Measurements from ENCODE around the gene GDPD4. TPM values are rescaled to one million over a fixed set of nuclear protein-coding genes. Genes with fewer than 3 reads are reported as not detected.

The GDPD4 gene
- total and polyA plus RNA-seq, 2 donors: 0.02 TPM; not detected in 1

DNA sequence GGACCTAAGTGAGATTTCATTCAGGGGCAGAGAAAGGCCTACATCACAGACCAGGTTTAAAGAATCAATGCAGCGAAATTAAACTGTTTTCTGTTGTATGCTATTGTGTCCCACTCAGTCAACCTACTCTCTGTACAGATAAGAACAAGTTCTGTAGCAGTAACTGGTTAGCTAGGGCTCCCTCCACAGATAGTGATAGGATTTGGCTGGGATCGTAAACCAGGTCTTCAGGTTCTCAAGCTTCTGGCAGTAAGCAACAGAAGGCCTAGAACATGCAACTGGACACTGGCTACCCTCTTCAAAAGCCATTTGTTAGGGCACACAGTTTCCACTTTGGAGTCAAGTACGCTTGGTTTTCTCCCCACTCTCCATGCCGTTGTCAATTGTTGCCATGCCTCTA, 69.2 kb downstream of the GDPD4 start:
- no peaks in the 10 kb centered on the region for H3K4me1 ChIP-seq (ENCODE audit: control insufficient read depth in 2 of 2, insufficient read depth in 2 of 2, low read length in 2 of 2)
- H3K36me3 ChIP-seq (ENCODE audit: control insufficient read depth in 2 of 2, insufficient read depth in 2 of 2, low read length in 1 of 2): no peaks in the 10 kb centered on the region
- no peak overlapping the region for H3K27ac ChIP-seq (ENCODE audit: low read depth in 1 of 2, low read length in 1 of 2)
- WGBS: 95% methylated on average over 4 of the region's 4 CpGs
- DNase-seq (ENCODE audit: low read depth in 6 of 9, low spot score in 9 of 9): no peak
- H3K4me3 ChIP-seq (ENCODE audit: low read length in 2 of 2): no peak overlapping the region
- H3K9me3 ChIP-seq (ENCODE audit: control insufficient read depth in 2 of 2, insufficient read depth in 1 of 2, low read length in 1 of 2): no peaks in the 10 kb centered on the region
- H3K27me3 ChIP-seq (ENCODE audit: control insufficient read depth in 2 of 2, insufficient read depth in 1 of 2, low read length in 1 of 2): no peaks in the 10 kb centered on the region

- H3K27me3 ChIP-seq (ENCODE audit: control insufficient read depth in 2 of 2, insufficient read depth in 1 of 2, low read length in 1 of 2): no peaks in the 10 kb centered on the region
- WGBS: 88% methylated on average over 1 of the region's 1 CpG
- H3K27ac ChIP-seq (ENCODE audit: low read depth in 1 of 2, low read length in 1 of 2): no peak overlapping the region
- no peak overlapping the region for H3K4me3 ChIP-seq (ENCODE audit: low read length in 2 of 2)
- no peak for DNase-seq (ENCODE audit: low read depth in 6 of 9, low spot score in 9 of 9)
- H3K9me3 ChIP-seq (ENCODE audit: control insufficient read depth in 2 of 2, insufficient read depth in 1 of 2, low read length in 1 of 2): no peaks in the 10 kb centered on the region
- no peaks in the 10 kb centered on the region for H3K4me1 ChIP-seq (ENCODE audit: control insufficient read depth in 2 of 2, insufficient read depth in 2 of 2, low read length in 2 of 2)
- H3K36me3 ChIP-seq (ENCODE audit: control insufficient read depth in 2 of 2, insufficient read depth in 2 of 2, low read length in 1 of 2): no peaks in the 10 kb centered on the region
Observed at GRCh38 chr11:77231800-77232199, 69.7 kb downstream of the GDPD4 start.

DNA sequence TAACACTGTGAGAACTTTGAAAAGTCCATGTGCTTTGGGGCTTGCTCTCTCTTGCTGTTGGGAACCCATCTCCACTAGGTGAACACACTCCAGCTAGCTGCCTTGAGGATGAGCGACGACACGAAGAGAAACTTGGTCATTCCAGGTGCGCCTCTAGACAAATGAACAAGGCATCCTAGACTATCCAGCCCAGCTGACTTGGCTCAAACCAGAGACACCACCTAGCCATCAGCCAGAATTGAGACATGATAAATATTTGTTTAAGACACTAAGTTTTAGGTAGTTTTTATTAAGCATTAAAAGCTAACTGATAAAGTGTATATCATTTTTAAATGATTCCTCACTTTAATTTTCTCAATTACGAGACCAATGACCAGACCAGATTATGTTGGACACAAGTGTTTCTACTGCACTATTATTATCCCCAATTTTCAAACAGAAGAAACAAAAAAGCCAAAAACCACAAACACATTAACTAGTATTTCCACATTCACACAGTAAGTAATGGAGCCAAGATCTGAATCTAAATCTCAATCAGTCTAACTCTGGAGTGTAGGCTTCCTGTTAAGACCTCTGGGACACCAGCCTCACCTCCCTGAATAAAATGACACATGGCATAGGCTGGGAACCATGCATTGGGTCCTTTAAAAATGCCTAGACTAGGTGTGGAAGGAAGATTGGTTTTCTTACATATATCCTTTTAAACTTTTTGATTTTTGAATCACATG, 70.4 kb downstream of the GDPD4 start:
- no peaks in the 10 kb centered on the region for H3K9me3 ChIP-seq (ENCODE audit: control insufficient read depth in 2 of 2, insufficient read depth in 1 of 2, low read length in 1 of 2)
- no peaks in the 10 kb centered on the region for H3K36me3 ChIP-seq (ENCODE audit: control insufficient read depth in 2 of 2, insufficient read depth in 2 of 2, low read length in 1 of 2)
- no peak for DNase-seq (ENCODE audit: low read depth in 6 of 9, low spot score in 9 of 9)
- H3K4me1 ChIP-seq (ENCODE audit: control insufficient read depth in 2 of 2, insufficient read depth in 2 of 2, low read length in 2 of 2): no peaks in the 10 kb centered on the region
- no peaks in the 10 kb centered on the region for H3K27me3 ChIP-seq (ENCODE audit: control insufficient read depth in 2 of 2, insufficient read depth in 1 of 2, low read length in 1 of 2)
- 97% methylated on average over 5 of the region's 5 CpGs for WGBS
- no peak overlapping the region for H3K4me3 ChIP-seq (ENCODE audit: low read length in 2 of 2)
- no peak overlapping the region for H3K27ac ChIP-seq (ENCODE audit: low read depth in 1 of 2, low read length in 1 of 2)

DNA sequence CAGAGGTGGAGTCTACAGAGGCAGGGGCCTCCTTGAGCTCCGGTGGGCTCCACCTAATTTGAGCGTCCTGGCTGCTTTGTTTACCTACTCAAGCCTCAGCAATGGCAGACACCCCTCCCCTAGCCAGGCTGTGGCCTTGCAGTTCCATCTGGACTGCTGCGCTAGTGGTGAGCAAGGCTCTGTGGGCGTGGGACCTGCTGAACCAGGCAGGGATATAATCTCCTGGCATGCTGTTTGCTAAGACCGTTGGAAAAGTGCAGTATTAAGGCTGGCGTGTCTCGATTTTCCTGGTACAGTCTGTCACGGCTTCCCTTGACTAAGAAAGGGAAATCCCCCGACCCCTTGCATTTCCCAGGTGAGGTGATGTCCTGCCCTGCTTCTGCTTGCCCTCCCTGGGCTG, 77.7 kb downstream of the GDPD4 start:
- no peaks in the 10 kb centered on the region for H3K9me3 ChIP-seq (ENCODE audit: control insufficient read depth in 2 of 2, insufficient read depth in 1 of 2, low read length in 1 of 2)
- WGBS: 86% methylated on average over 9 of the region's 9 CpGs

GRCh38 chr11:77217156-77217555, 84.3 kb downstream of the GDPD4 start:
- DNase-seq (ENCODE audit: low read depth in 6 of 9, low spot score in 9 of 9): no peak
- Histone ChIP-seq H3K4me3 (ENCODE audit: low read length in 2 of 2) (no peak overlapping the region), H3K4me1 (ENCODE audit: control insufficient read depth in 2 of 2, insufficient read depth in 2 of 2, low read length in 2 of 2) (no peaks in the 10 kb centered on the region), H3K27me3 (ENCODE audit: control insufficient read depth in 2 of 2, insufficient read depth in 1 of 2, low read length in 1 of 2) (no peaks in the 10 kb centered on the region), H3K9me3 (ENCODE audit: control insufficient read depth in 2 of 2, insufficient read depth in 1 of 2, low read length in 1 of 2) (no peaks in the 10 kb centered on the region), H3K27ac (ENCODE audit: low read depth in 1 of 2, low read length in 1 of 2) (no peak overlapping the region), H3K36me3 (ENCODE audit: control insufficient read depth in 2 of 2, insufficient read depth in 2 of 2, low read length in 1 of 2) (no peaks in the 10 kb centered on the region)
- 89% methylated on average over 2 of the region's 2 CpGs for WGBS

More for the DNA sequence above, 77.7 kb downstream of the GDPD4 start:
- Histone ChIP-seq H3K4me1 (ENCODE audit: control insufficient read depth in 2 of 2, insufficient read depth in 2 of 2, low read length in 2 of 2) (no peaks in the 10 kb centered on the region), H3K4me3 (ENCODE audit: low read length in 2 of 2) (no peak overlapping the region), H3K36me3 (ENCODE audit: control insufficient read depth in 2 of 2, insufficient read depth in 2 of 2, low read length in 1 of 2) (no peaks in the 10 kb centered on the region), H3K27me3 (ENCODE audit: control insufficient read depth in 2 of 2, insufficient read depth in 1 of 2, low read length in 1 of 2) (no peaks in the 10 kb centered on the region), H3K27ac (ENCODE audit: low read depth in 1 of 2, low read length in 1 of 2) (no peak overlapping the region)
- no peak for DNase-seq (ENCODE audit: low read depth in 6 of 9, low spot score in 9 of 9)

GRCh38 chr11:77215106-77215505, 86.4 kb downstream of the GDPD4 start:
- H3K4me1 ChIP-seq (ENCODE audit: control insufficient read depth in 2 of 2, insufficient read depth in 2 of 2, low read length in 2 of 2): no peaks in the 10 kb centered on the region

DNA sequence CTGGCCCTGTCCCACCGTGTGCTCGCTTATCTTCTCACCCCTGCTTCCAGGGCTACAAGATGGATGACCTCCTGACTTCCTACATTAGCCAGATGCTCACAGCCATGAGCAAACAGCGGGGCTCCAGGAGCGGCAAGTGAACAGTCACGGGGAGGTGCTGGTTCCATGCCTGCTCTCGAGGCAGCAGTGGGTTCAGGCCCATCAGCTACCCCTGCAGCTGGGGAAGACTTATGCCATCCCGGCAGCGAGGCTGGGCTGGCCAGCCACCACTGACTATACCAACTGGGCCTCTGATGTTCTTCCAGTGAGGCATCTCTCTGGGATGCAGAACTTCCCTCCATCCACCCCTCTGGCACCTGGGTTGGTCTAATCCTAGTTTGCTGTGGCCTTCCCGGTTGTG, 86.9 kb downstream of the GDPD4 start:
- Histone ChIP-seq H3K27me3 (ENCODE audit: control insufficient read depth in 2 of 2, insufficient read depth in 1 of 2, low read length in 1 of 2) (no peaks in the 10 kb centered on the region), H3K27ac (ENCODE audit: low read depth in 1 of 2, low read length in 1 of 2) (no peak overlapping the region), H3K4me1 (ENCODE audit: control insufficient read depth in 2 of 2, insufficient read depth in 2 of 2, low read length in 2 of 2) (no peaks in the 10 kb centered on the region), H3K4me3 (ENCODE audit: low read length in 2 of 2) (no peak overlapping the region), H3K9me3 (ENCODE audit: control insufficient read depth in 2 of 2, insufficient read depth in 1 of 2, low read length in 1 of 2) (no peaks in the 10 kb centered on the region), H3K36me3 (ENCODE audit: control insufficient read depth in 2 of 2, insufficient read depth in 2 of 2, low read length in 1 of 2) (no peaks in the 10 kb centered on the region)
- DNase-seq (ENCODE audit: low read depth in 6 of 9, low spot score in 9 of 9): no peak
- WGBS: 95% methylated on average over 9 of the region's 9 CpGs

More at GRCh38 chr11:77215106-77215505, 86.4 kb downstream of the GDPD4 start:
- H3K36me3 ChIP-seq (ENCODE audit: control insufficient read depth in 2 of 2, insufficient read depth in 2 of 2, low read length in 1 of 2): no peaks in the 10 kb centered on the region
- no peaks in the 10 kb centered on the region for H3K9me3 ChIP-seq (ENCODE audit: control insufficient read depth in 2 of 2, insufficient read depth in 1 of 2, low read length in 1 of 2)
- WGBS: 90% methylated on average over 3 of the region's 3 CpGs
- no peak for DNase-seq (ENCODE audit: low read depth in 6 of 9, low spot score in 9 of 9)
- no peak overlapping the region for H3K4me3 ChIP-seq (ENCODE audit: low read length in 2 of 2)
- no peak overlapping the region for H3K27ac ChIP-seq (ENCODE audit: low read depth in 1 of 2, low read length in 1 of 2)
- no peaks in the 10 kb centered on the region for H3K27me3 ChIP-seq (ENCODE audit: control insufficient read depth in 2 of 2, insufficient read depth in 1 of 2, low read length in 1 of 2)

DNA sequence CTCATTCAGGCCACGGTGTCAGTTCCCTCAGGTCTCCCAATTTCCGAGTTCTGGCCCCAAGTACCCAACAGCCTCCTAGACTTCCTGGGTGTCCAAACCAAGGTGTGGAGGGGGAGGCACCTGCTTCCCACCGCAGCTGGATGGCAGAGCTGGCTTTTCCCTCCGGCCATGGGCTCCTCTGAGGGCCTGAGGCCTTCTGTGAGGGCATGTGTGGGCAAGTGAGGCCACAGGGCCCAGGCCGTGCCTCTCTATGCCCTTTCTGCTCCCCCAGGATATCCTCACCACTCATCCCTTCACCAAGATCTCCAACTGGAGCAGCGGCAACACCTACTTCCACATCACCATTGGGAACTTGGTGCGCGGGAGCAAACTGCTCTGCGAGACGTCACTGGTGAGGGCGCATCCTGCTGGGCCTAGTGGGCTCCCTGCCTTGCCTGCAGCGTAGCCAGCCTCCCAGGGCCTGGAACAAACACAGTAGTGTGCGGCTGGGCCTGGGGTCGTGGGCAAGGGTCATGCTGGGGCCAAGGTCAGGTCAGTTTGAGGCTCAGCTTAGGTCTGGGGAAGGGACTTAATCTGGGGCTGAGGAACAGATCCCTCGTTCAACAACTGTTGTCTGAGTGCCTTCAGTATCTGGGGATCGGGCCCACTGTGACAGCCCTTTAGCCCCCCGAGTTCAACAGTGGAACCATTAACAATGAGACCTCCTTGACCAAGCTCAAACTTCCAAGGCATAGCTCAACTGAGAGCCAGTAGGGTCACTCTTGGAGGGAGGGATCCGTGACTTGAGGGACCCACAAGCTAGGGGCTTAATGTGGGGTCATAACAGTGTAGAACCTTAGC, 87.7 kb downstream of the GDPD4 start:
- Histone ChIP-seq H3K9me3 (ENCODE audit: control insufficient read depth in 2 of 2, insufficient read depth in 1 of 2, low read length in 1 of 2) (no peaks in the 10 kb centered on the region), H3K4me3 (ENCODE audit: low read length in 2 of 2) (no peak overlapping the region), H3K36me3 (ENCODE audit: control insufficient read depth in 2 of 2, insufficient read depth in 2 of 2, low read length in 1 of 2) (no peaks in the 10 kb centered on the region), H3K27me3 (ENCODE audit: control insufficient read depth in 2 of 2, insufficient read depth in 1 of 2, low read length in 1 of 2) (no peaks in the 10 kb centered on the region), H3K27ac (ENCODE audit: low read depth in 1 of 2, low read length in 1 of 2) (no peak overlapping the region), H3K4me1 (ENCODE audit: control insufficient read depth in 2 of 2, insufficient read depth in 2 of 2, low read length in 2 of 2) (no peaks in the 10 kb centered on the region)
- 95% methylated on average over 18 of the region's 18 CpGs for WGBS
- DNase-seq (ENCODE audit: low read depth in 6 of 9, low spot score in 9 of 9): no peak

- Histone ChIP-seq H3K9me3 (ENCODE audit: control insufficient read depth in 2 of 2, insufficient read depth in 1 of 2, low read length in 1 of 2) (no peaks in the 10 kb centered on the region), H3K27me3 (ENCODE audit: control insufficient read depth in 2 of 2, insufficient read depth in 1 of 2, low read length in 1 of 2) (no peaks in the 10 kb centered on the region), H3K4me1 (ENCODE audit: control insufficient read depth in 2 of 2, insufficient read depth in 2 of 2, low read length in 2 of 2) (no peaks in the 10 kb centered on the region), H3K4me3 (ENCODE audit: low read length in 2 of 2) (no peak overlapping the region), H3K36me3 (ENCODE audit: control insufficient read depth in 2 of 2, insufficient read depth in 2 of 2, low read length in 1 of 2) (no peaks in the 10 kb centered on the region), H3K27ac (ENCODE audit: low read depth in 1 of 2, low read length in 1 of 2) (no peak overlapping the region)
- DNase-seq (ENCODE audit: low read depth in 6 of 9, low spot score in 9 of 9): no peak
- 94% methylated on average over 13 of the region's 13 CpGs for WGBS
Observed at GRCh38 chr11:77213029-77213579, 88.4 kb downstream of the GDPD4 start.
